ENCODE results near the gene A1CF.

DNA sequence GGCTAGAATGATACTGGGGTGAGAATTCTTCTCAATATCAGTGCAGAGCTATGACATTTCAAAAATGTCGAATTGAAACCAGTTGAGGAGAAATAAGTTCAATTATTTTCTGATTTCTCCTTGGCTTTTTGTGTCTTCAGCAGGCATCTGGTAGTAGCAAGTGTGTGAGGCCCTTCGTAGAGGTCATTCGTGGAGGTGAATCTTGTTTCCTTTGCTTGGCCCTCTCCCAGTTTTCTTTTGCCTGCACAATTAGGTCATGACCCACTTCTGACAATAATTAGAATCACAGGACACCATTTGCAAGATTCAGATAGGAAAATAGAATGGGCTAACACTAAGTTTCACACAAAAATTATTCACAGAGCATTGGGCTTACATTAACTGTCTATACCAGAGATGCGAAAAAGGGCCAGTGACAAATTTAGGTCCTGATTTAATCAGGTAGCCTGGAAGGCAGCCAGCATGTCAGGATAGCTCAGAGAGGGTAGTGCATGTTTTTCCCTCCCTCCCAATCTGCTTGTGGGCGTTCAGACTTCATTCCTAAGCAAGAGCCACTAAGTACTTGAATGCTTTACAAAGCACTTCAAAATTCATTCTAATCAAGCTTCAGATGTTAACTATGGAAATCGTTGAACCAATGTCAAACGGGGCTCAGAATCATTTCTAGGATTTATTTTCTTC lies 24.0 kb upstream of the A1CF start:
- TF ChIP-seq, protein P1, sequence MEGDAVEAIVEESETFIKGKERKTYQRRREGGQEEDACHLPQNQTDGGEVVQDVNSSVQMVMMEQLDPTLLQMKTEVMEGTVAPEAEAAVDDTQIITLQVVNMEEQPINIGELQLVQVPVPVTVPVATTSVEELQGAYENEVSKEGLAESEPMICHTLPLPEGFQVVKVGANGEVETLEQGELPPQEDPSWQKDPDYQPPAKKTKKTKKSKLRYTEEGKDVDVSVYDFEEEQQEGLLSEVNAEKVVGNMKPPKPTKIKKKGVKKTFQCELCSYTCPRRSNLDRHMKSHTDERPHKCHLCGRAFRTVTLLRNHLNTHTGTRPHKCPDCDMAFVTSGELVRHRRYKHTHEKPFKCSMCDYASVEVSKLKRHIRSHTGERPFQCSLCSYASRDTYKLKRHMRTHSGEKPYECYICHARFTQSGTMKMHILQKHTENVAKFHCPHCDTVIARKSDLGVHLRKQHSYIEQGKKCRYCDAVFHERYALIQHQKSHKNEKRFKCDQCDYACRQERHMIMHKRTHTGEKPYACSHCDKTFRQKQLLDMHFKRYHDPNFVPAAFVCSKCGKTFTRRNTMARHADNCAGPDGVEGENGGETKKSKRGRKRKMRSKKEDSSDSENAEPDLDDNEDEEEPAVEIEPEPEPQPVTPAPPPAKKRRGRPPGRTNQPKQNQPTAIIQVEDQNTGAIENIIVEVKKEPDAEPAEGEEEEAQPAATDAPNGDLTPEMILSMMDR (IDR thresholded peaks at IDR 0.05), result no peak
- no peak for TF ChIP-seq POLR2A (IDR thresholded peaks at IDR 0.05)
- no peak for TF ChIP-seq EP300 (IDR thresholded peaks at IDR 0.05)
